Measurements from ENCODE around the gene PTPN23. TPM values are rescaled to one million over a fixed set of nuclear protein-coding genes. Genes with fewer than 3 reads are reported as not detected.

Gene PTPN23
- total and polyA plus RNA-seq, 2 of the 8 experiments (the other 6 are each of a cell fraction or from before 2014, with no cell fraction given), result 2.9 to 46.7 TPM

GRCh38 chr3:47380601-47381316, at the start of gene PTPN23 (continued):
- no peak for TF ChIP-seq ATF2 (IDR thresholded peaks at IDR 0.05; ENCODE audit: low read length)
- TF ChIP-seq KDM4A (IDR thresholded peaks at IDR 0.05; ENCODE audit: low read depth, low read length, severe bottlenecking), result peak; percentile 19
- TF ChIP-seq SRF (IDR thresholded peaks at IDR 0.05; ENCODE audit: low read depth, low read length), result no peak
- TF ChIP-seq TBP (IDR thresholded peaks at IDR 0.05; ENCODE audit: low read depth, low read length), result no peak; the same call in 1 of the 2 replicates
- TF ChIP-seq SIRT6 (IDR thresholded peaks at IDR 0.05; ENCODE audit: low read length), result no peak
- no peak for TF ChIP-seq SAP30 (IDR thresholded peaks at IDR 0.05; ENCODE audit: insufficient read depth, insufficient replicate concordance, low read length)
- peak; percentile 70; the same call in 1 of the 2 replicates for TF ChIP-seq BACH1 (IDR thresholded peaks at IDR 0.05; ENCODE audit: low read length)
- no peak for TF ChIP-seq BCL11A (IDR thresholded peaks at IDR 0.05; ENCODE audit: low read depth in 2 of 2, low read length in 2 of 2)
- no peak for TF ChIP-seq CHD7 (IDR thresholded peaks at IDR 0.05; ENCODE audit: insufficient replicate concordance, low read length)
